WTC11 (cell line): Measurements from ENCODE around the gene CPB2. TPM values are rescaled to one million over a fixed set of nuclear protein-coding genes. Genes with fewer than 3 reads are reported as not detected.

Experiments used
- ATAC-seq: fragments of 200-7000 bp; cut with Tn5 transposase; 2 replicates; pipeline ENCODE4 v1.10.0; 2021; ENCODE audit warnings: mild to moderate bottlenecking, moderate library complexity
- CTCF ChIA-PET: fragments of 300-600 bp; sonication (Branson Sonifier 250); formaldehyde crosslinking; loops from one replicate; lab custom pipeline; 2021; ENCODE audit warnings: antibody characterized with exemption; lab: Charles Lee
- POLR2A ChIA-PET: fragments of 350-600 bp; sonication (Branson Sonifier 250); formaldehyde crosslinking; loops from one replicate; lab custom pipeline; 2021; ENCODE audit warnings: antibody characterized with exemption; lab: Charles Lee
- DNase-seq: peaks from one replicate; pipeline ENCODE4 v3.0.0; 2021; ENCODE audit warnings: low spot score
- H3K27ac Mint-ChIP-seq: 2 replicates; pipeline ENCODE4 v1.8.0; 2021; ENCODE audit warnings: mixed read lengths
- H3K27me3 Mint-ChIP-seq: 2 replicates; pipeline ENCODE4 v1.8.0; 2021; ENCODE audit warnings: low read depth, mild to moderate bottlenecking, moderate library complexity, mixed read lengths
- H3K36me3 Mint-ChIP-seq: 2 replicates; pipeline ENCODE4 v1.8.0; 2021; ENCODE audit warnings: mixed read lengths
- H3K4me1 Mint-ChIP-seq: 2 replicates; pipeline ENCODE4 v1.8.0; 2022; ENCODE audit warnings: mixed read lengths
- H3K4me3 Mint-ChIP-seq: 2 replicates; pipeline ENCODE4 v1.8.0; 2021; ENCODE audit warnings: mild to moderate bottlenecking, moderate library complexity, mixed read lengths
- H3K9me3 Mint-ChIP-seq: 2 replicates; pipeline ENCODE4 v1.8.0; 2021; ENCODE audit warnings: mixed read lengths
- ARID4B ChIP-seq: sonication (generic); formaldehyde crosslinking; IDR thresholded peaks from 2 replicates; pipeline ENCODE4 v1.8.0; 2023; ENCODE audit warnings: missing genetic modification reagents, mild to moderate bottlenecking, borderline replicate concordance
- CREB1 ChIP-seq: sonication (generic); formaldehyde crosslinking; IDR thresholded peaks from 2 replicates; pipeline ENCODE4 v1.8.0; 2023; ENCODE audit warnings: mild to moderate bottlenecking, missing genetic modification reagents
- EMX1 ChIP-seq: fragments of 250-450 bp; sonication (Bioruptor Pico); IDR thresholded peaks from 2 replicates; pipeline ENCODE4 v1.8.0; 2021; ENCODE audit warnings: mild to moderate bottlenecking
- ETV6 ChIP-seq: sonication (generic); formaldehyde crosslinking; IDR thresholded peaks from 2 replicates; pipeline ENCODE4 v1.8.1; 2022; ENCODE audit warnings: mild to moderate bottlenecking, missing genetic modification reagents
- GABPB1 ChIP-seq: sonication (generic); formaldehyde crosslinking; IDR thresholded peaks from 2 replicates; pipeline ENCODE4 v1.8.1; 2023; ENCODE audit warnings: mild to moderate bottlenecking, missing genetic modification reagents
- IRF1 ChIP-seq: sonication (generic); formaldehyde crosslinking; IDR thresholded peaks from 2 replicates; pipeline ENCODE4 v1.8.0; 2023; ENCODE audit warnings: missing genetic modification reagents
- IRF2 ChIP-seq: sonication (generic); formaldehyde crosslinking; IDR thresholded peaks from 2 replicates; pipeline ENCODE4 v1.8.0; 2022; ENCODE audit warnings: low read depth, missing genetic modification reagents, borderline replicate concordance
- JAZF1 ChIP-seq: fragments of 250-450 bp; sonication (Bioruptor Pico); IDR thresholded peaks from 2 replicates; pipeline ENCODE4 v1.9.0; 2021; ENCODE audit warnings: moderate library complexity, mild to moderate bottlenecking, inconsistent platforms
- MXD4 ChIP-seq: fragments of 250-450 bp; sonication (Bioruptor Pico); IDR thresholded peaks from 2 replicates; pipeline ENCODE4 v1.8.0; 2021; ENCODE audit warnings: mild to moderate bottlenecking, moderate library complexity, borderline replicate concordance
- NFATC4 ChIP-seq: fragments of 250-450 bp; sonication (Bioruptor Pico); IDR thresholded peaks from 2 replicates; pipeline ENCODE4 v1.9.0; 2021; ENCODE audit warnings: mild to moderate bottlenecking
- SP1 ChIP-seq: sonication (generic); formaldehyde crosslinking; conservative IDR thresholded peaks from 2 replicates; pipeline ENCODE4 v1.8.1; 2022; ENCODE audit warnings: missing genetic modification reagents
- TCF7 ChIP-seq: sonication (generic); formaldehyde crosslinking; IDR thresholded peaks from 2 replicates; pipeline ENCODE4 v1.8.0; 2022; ENCODE audit warnings: mild to moderate bottlenecking, low read depth, missing genetic modification reagents, moderate library complexity
- ZNF263 ChIP-seq: sonication (generic); formaldehyde crosslinking; IDR thresholded peaks from 2 replicates; pipeline ENCODE4 v1.8.1; 2022; ENCODE audit warnings: low read depth, mild to moderate bottlenecking, moderate library complexity, missing genetic modification reagents
- ZNF423 ChIP-seq: fragments of 250-450 bp; sonication (Bioruptor Pico); IDR thresholded peaks from 2 replicates; pipeline ENCODE4 v2.1.2; 2022; ENCODE audit warnings: mild to moderate bottlenecking, moderate library complexity
- ZNF512 ChIP-seq: sonication (generic); formaldehyde crosslinking; IDR thresholded peaks from 2 replicates; pipeline ENCODE4 v1.8.1; 2022; ENCODE audit warnings: missing genetic modification reagents, borderline replicate concordance
- total RNA-seq: library from RNA; stranded (reverse); gene quantifications from 3 replicates; pipeline ENCODE4 v1.2.3, GENCODE V29; 2021
- TF ChIP-seq, protein P1 (sequence below): sonication (generic); formaldehyde crosslinking; IDR thresholded peaks from 2 replicates; pipeline ENCODE4 v1.8.0; 2022; ENCODE audit warnings: mild to moderate bottlenecking, missing genetic modification reagents
- TF ChIP-seq, protein P2 (sequence below): sonication (generic); formaldehyde crosslinking; IDR thresholded peaks from 2 replicates; pipeline ENCODE4 v1.8.0; 2023; ENCODE audit warnings: mild to moderate bottlenecking, missing genetic modification reagents
- TF ChIP-seq, protein P3 (sequence below): fragments of 250-450 bp; sonication (Bioruptor Pico); IDR thresholded peaks from 2 replicates; pipeline ENCODE4 v1.9.0; 2021; ENCODE audit warnings: mild to moderate bottlenecking, borderline replicate concordance
- TF ChIP-seq, protein P4 (sequence below): sonication (generic); formaldehyde crosslinking; IDR thresholded peaks from 2 replicates; pipeline ENCODE4 v1.8.0; 2022; ENCODE audit warnings: mild to moderate bottlenecking, missing genetic modification reagents

Gene CPB2
- total RNA-seq, 1 experiment from 2014 or later, result 0.33 TPM

DNA sequence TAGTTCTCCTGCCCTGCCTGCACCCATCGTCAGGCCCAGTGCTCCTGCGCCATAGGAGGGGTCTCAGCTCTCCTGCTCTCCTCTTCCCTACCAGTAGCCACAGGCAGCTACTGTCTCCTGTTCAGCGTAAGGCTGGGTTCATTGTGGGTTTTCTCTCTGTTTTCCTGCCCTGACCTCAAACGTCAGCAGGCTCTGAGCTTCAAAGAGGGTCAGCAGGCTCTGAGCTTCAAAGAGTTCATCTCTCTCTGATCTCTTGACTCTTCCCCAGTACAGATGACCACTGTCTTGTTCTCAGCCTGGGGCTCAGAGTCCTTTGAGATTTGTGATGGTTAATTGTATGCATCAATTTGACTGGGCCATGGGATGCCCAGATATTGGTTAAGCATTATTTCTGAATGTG lies 4.6 kb upstream of the CPB2 start:
- H3K9me3 Mint-ChIP-seq, result no peaks in the 10 kb centered on the region
- ChIA-PET CTCF (interaction anchor here (1.1 kb wide), 1 partner anchor 17 kb away, joined by 5 read pairs; no protein-coding TSS in a partner anchor), POLR2A (no interaction called here)
- no peaks in the 10 kb centered on the region for H3K27me3 Mint-ChIP-seq
- no peak for DNase-seq
- peaks cover 5% of the 10 kb centered on the region for H3K4me1 Mint-ChIP-seq
- ATAC-seq, result peak; percentile 24; the same call in 1 of the 2 replicates
- no peaks in the 10 kb centered on the region for H3K36me3 Mint-ChIP-seq
- no peak overlapping the region for H3K27ac Mint-ChIP-seq
- H3K4me3 Mint-ChIP-seq, result no peak overlapping the region
- TF ChIP-seq ARID4B (CRISPR knock-in tag), result no peak
- no peak for TF ChIP-seq CREB1 (CRISPR knock-in tag)
- TF ChIP-seq JAZF1 (CRISPR knock-in tag), result no peak
- TF ChIP-seq ZNF512 (CRISPR knock-in tag), result no peak
- TF ChIP-seq, protein P1, sequence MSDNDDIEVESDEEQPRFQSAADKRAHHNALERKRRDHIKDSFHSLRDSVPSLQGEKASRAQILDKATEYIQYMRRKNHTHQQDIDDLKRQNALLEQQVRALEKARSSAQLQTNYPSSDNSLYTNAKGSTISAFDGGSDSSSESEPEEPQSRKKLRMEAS (CRISPR knock-in tag), result no peak
- TF ChIP-seq ZNF423 (CRISPR knock-in tag), result no peak
- no peak for TF ChIP-seq IRF1 (CRISPR knock-in tag)
- TF ChIP-seq, protein P2, sequence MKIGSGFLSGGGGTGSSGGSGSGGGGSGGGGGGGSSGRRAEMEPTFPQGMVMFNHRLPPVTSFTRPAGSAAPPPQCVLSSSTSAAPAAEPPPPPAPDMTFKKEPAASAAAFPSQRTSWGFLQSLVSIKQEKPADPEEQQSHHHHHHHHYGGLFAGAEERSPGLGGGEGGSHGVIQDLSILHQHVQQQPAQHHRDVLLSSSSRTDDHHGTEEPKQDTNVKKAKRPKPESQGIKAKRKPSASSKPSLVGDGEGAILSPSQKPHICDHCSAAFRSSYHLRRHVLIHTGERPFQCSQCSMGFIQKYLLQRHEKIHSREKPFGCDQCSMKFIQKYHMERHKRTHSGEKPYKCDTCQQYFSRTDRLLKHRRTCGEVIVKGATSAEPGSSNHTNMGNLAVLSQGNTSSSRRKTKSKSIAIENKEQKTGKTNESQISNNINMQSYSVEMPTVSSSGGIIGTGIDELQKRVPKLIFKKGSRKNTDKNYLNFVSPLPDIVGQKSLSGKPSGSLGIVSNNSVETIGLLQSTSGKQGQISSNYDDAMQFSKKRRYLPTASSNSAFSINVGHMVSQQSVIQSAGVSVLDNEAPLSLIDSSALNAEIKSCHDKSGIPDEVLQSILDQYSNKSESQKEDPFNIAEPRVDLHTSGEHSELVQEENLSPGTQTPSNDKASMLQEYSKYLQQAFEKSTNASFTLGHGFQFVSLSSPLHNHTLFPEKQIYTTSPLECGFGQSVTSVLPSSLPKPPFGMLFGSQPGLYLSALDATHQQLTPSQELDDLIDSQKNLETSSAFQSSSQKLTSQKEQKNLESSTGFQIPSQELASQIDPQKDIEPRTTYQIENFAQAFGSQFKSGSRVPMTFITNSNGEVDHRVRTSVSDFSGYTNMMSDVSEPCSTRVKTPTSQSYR (CRISPR knock-in tag), result no peak
- TF ChIP-seq SP1, result no peak
- no peak for TF ChIP-seq IRF2 (CRISPR knock-in tag)
- TF ChIP-seq ZNF263, result no peak
- TF ChIP-seq TCF7 (CRISPR knock-in tag), result no peak
- no peak for TF ChIP-seq NFATC4 (CRISPR knock-in tag)

- CTCF ChIA-PET, result interaction anchor here (0.6 to 1.8 kb wide), 3 partner anchors 20 to 52 kb away, joined by 3 to 7 read pairs (median 3); no protein-coding TSS in a partner anchor
- no peak overlapping the region for H3K27ac Mint-ChIP-seq
- TF ChIP-seq GABPB1 (CRISPR knock-in tag), result no peak
- TF ChIP-seq ETV6 (CRISPR knock-in tag), result no peak
- TF ChIP-seq, protein P3, sequence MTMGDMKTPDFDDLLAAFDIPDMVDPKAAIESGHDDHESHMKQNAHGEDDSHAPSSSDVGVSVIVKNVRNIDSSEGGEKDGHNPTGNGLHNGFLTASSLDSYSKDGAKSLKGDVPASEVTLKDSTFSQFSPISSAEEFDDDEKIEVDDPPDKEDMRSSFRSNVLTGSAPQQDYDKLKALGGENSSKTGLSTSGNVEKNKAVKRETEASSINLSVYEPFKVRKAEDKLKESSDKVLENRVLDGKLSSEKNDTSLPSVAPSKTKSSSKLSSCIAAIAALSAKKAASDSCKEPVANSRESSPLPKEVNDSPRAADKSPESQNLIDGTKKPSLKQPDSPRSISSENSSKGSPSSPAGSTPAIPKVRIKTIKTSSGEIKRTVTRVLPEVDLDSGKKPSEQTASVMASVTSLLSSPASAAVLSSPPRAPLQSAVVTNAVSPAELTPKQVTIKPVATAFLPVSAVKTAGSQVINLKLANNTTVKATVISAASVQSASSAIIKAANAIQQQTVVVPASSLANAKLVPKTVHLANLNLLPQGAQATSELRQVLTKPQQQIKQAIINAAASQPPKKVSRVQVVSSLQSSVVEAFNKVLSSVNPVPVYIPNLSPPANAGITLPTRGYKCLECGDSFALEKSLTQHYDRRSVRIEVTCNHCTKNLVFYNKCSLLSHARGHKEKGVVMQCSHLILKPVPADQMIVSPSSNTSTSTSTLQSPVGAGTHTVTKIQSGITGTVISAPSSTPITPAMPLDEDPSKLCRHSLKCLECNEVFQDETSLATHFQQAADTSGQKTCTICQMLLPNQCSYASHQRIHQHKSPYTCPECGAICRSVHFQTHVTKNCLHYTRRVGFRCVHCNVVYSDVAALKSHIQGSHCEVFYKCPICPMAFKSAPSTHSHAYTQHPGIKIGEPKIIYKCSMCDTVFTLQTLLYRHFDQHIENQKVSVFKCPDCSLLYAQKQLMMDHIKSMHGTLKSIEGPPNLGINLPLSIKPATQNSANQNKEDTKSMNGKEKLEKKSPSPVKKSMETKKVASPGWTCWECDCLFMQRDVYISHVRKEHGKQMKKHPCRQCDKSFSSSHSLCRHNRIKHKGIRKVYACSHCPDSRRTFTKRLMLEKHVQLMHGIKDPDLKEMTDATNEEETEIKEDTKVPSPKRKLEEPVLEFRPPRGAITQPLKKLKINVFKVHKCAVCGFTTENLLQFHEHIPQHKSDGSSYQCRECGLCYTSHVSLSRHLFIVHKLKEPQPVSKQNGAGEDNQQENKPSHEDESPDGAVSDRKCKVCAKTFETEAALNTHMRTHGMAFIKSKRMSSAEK (CRISPR knock-in tag), result no peak
- TF ChIP-seq MXD4, result no peak
- no peak for TF ChIP-seq ZNF423 (CRISPR knock-in tag)
- TF ChIP-seq EMX1, result no peak
- TF ChIP-seq, protein P4, sequence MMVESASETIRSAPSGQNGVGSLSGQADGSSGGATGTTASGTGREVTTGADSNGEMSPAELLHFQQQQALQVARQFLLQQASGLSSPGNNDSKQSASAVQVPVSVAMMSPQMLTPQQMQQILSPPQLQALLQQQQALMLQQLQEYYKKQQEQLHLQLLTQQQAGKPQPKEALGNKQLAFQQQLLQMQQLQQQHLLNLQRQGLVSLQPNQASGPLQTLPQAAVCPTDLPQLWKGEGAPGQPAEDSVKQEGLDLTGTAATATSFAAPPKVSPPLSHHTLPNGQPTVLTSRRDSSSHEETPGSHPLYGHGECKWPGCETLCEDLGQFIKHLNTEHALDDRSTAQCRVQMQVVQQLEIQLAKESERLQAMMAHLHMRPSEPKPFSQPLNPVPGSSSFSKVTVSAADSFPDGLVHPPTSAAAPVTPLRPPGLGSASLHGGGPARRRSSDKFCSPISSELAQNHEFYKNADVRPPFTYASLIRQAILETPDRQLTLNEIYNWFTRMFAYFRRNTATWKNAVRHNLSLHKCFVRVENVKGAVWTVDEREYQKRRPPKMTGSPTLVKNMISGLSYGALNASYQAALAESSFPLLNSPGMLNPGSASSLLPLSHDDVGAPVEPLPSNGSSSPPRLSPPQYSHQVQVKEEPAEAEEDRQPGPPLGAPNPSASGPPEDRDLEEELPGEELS (CRISPR knock-in tag), result no peak
Measured at GRCh38 chr13:46106839-46107371, 2.1 kb upstream of the CPB2 start.

More at GRCh38 chr13:46106839-46107371, 2.1 kb upstream of the CPB2 start:
- POLR2A ChIA-PET, result no interaction called here
- DNase-seq (no peak), ATAC-seq (no peak)
- Mint-ChIP-seq H3K9me3 (no peaks in the 10 kb centered on the region), H3K27me3 (no peaks in the 10 kb centered on the region), H3K4me1 (peaks cover 9% of the 10 kb centered on the region), H3K4me3 (no peak overlapping the region), H3K36me3 (no peaks in the 10 kb centered on the region)
